ENCODE data around the gene LETM1.

Gene LETM1

DNA sequence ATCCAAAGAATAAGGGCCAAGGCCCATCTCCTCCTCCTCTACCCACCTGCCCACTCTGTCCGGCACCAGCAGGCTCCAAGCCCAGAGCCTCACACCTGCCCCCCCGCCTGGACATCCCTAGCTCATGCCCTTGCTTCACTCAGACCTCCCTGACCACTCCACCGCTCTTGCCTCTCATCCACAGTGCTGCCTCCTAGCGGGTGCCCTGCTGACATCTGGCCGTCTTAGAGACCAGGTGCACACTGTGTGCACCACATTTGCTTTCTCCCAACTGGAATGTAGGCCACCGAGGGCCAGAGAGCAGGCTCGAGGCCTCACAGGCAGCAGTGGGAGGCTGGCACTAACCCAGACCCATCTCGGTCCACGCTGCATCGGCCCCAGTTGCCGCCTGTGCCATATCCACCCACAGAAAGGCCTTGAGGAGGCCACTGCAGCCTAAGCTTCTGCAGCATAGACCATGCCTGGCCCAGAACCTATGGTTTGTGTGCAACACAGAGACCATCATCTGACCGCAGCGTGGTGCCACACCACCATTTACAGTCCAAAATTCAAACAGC is 13.5 kb downstream of the LETM1 start:
- TF ChIP-seq, protein P1, sequence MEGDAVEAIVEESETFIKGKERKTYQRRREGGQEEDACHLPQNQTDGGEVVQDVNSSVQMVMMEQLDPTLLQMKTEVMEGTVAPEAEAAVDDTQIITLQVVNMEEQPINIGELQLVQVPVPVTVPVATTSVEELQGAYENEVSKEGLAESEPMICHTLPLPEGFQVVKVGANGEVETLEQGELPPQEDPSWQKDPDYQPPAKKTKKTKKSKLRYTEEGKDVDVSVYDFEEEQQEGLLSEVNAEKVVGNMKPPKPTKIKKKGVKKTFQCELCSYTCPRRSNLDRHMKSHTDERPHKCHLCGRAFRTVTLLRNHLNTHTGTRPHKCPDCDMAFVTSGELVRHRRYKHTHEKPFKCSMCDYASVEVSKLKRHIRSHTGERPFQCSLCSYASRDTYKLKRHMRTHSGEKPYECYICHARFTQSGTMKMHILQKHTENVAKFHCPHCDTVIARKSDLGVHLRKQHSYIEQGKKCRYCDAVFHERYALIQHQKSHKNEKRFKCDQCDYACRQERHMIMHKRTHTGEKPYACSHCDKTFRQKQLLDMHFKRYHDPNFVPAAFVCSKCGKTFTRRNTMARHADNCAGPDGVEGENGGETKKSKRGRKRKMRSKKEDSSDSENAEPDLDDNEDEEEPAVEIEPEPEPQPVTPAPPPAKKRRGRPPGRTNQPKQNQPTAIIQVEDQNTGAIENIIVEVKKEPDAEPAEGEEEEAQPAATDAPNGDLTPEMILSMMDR (IDR thresholded peaks at IDR 0.05; ENCODE audit: insufficient read depth, low read length, poor library complexity, severe bottlenecking), result no peak
- no peak overlapping the region for H3K4me3 ChIP-seq (replicated peaks; ENCODE audit: low read depth, low read length)
- H3K36me3 ChIP-seq (ENCODE audit: control insufficient read depth, insufficient read depth, low read length), result peaks cover 25% of the 10 kb centered on the region
- no peaks in the 10 kb centered on the region for H3K27me3 ChIP-seq (replicated peaks; ENCODE audit: control insufficient read depth, insufficient read depth, low read length)
- no peak for DNase-seq (ENCODE audit: extremely low read depth, insufficient read length)

DNA sequence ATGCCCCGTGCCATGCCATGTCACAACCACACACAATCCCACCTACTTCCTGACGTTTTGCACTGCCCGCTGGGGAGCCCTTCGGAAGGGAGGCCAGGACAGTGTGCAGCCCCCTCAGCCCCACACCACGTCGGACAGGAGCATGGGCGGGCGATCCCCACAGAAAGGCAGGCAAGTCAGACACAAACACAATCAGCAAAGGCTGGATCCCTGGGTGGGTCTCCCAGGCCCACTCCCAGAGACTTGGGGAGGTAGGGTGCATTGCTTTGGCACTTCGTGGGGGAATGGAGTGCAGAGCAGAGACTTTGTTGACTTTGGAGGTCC is 14.1 kb downstream of the LETM1 start:
- TF ChIP-seq, protein P1 (IDR thresholded peaks at IDR 0.05; ENCODE audit: insufficient read depth, low read length, poor library complexity, severe bottlenecking), result no peak
- Histone ChIP-seq H3K27me3 (replicated peaks; ENCODE audit: control insufficient read depth, insufficient read depth, low read length) (no peaks in the 10 kb centered on the region), H3K36me3 (ENCODE audit: control insufficient read depth, insufficient read depth, low read length) (peaks cover 28% of the 10 kb centered on the region), H3K4me3 (replicated peaks; ENCODE audit: low read depth, low read length) (no peak overlapping the region)
- DNase-seq (ENCODE audit: extremely low read depth, insufficient read length), result no peak

DNA sequence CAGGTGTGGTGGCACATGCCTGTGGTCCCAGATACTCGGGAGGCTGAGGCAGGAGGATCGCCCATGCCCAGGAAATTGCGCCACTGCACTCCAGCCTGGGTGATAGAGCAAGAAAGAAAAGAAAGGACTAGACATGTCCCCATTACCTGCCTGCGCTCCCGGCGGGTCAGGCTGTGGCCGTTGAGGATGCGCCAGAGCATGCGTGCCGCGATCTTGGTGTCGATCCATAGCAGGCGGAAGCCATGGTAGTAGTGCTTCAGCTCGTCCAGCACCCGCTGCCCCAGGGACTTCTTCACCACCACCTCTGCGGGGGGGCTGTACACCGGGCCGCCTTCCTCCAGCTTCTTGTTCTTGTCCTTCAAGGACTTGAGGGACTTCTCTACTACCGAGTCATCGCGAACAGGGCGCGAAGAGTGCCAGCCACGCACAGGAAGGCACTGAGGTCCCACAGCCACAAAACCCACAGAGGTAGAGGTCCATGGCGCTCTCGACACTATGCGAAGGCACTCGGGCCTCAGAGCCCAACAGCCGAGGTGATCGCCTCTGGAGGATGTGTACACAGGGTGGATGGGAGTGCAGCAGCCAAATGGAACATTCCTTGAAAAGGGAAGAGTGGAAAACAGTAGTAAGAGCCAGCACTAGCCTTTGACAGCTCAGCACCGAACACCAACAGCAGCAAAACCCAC is 14.6 kb downstream of the LETM1 start:
- H3K36me3 ChIP-seq (ENCODE audit: control insufficient read depth, insufficient read depth, low read length), result peaks cover 32% of the 10 kb centered on the region
- no peak for DNase-seq (ENCODE audit: extremely low read depth, insufficient read length)
- H3K4me3 ChIP-seq (replicated peaks; ENCODE audit: low read depth, low read length), result no peak overlapping the region
- TF ChIP-seq, protein P1 (IDR thresholded peaks at IDR 0.05; ENCODE audit: insufficient read depth, low read length, poor library complexity, severe bottlenecking), result no peak
- no peaks in the 10 kb centered on the region for H3K27me3 ChIP-seq (replicated peaks; ENCODE audit: control insufficient read depth, insufficient read depth, low read length)

DNA sequence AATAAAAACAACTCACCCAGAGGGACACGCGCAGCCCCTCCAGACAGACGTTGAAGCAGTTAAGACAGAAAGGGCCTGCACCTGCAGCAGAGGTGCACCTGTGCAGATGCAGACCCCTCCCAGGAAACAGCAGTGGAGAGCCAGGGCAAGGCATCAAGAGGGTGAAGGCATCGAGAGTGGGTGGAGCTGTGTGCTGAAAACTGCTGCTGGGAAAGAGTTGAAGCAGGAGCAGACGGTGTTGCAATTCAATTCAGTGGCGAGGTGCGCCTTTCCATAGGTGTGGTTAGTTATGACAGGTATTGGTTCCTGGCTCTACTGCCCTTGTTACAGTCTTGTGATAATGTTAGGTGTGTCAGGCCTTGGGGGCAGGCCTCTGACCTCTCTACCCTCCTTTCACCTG is 16.7 kb downstream of the LETM1 start:
- Histone ChIP-seq H3K4me3 (replicated peaks; ENCODE audit: low read depth, low read length) (no peak overlapping the region), H3K27me3 (replicated peaks; ENCODE audit: control insufficient read depth, insufficient read depth, low read length) (no peaks in the 10 kb centered on the region), H3K36me3 (ENCODE audit: control insufficient read depth, insufficient read depth, low read length) (peaks cover 39% of the 10 kb centered on the region)
- DNase-seq (ENCODE audit: extremely low read depth, insufficient read length), result no peak
- TF ChIP-seq, protein P1 (IDR thresholded peaks at IDR 0.05; ENCODE audit: insufficient read depth, low read length, poor library complexity, severe bottlenecking), result no peak

DNA sequence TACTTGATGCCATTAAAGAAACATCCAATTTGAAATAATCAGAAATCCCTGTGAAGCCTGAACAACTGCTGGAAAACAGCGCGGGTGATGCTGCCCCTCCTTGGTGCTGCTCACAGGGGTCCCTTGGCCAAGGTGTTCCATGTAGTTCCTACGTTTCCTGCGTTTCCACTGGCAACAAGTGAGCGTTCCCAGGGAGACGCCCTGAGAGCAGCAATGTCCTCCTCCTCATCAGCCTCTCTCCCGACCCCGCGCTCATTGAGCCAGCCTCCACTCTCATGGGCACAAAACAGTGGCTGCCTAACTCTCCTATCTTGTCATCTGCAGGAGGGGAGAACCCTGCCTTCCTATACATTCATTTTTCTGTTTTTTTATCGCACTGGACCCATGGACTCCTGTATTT is 18.9 kb downstream of the LETM1 start:
- Histone ChIP-seq H3K27me3 (replicated peaks; ENCODE audit: control insufficient read depth, insufficient read depth, low read length) (no peaks in the 10 kb centered on the region), H3K36me3 (ENCODE audit: control insufficient read depth, insufficient read depth, low read length) (peaks cover 38% of the 10 kb centered on the region), H3K4me3 (replicated peaks; ENCODE audit: low read depth, low read length) (no peak overlapping the region)
- TF ChIP-seq, protein P1 (IDR thresholded peaks at IDR 0.05; ENCODE audit: insufficient read depth, low read length, poor library complexity, severe bottlenecking), result no peak
- DNase-seq (ENCODE audit: extremely low read depth, insufficient read length), result no peak

All from GM06990 (cell line).